WTC11 (cell line): Measurements from ENCODE around the gene MRFAP1. TPM values are rescaled to one million over a fixed set of nuclear protein-coding genes. Genes with fewer than 3 reads are reported as not detected.

Experiments used
- ATAC-seq: fragments of 200-7000 bp; cut with Tn5 transposase; 2 replicates; pipeline ENCODE4 v1.10.0; 2021; ENCODE audit warnings: mild to moderate bottlenecking, moderate library complexity
- CTCF ChIA-PET: fragments of 300-600 bp; sonication (Branson Sonifier 250); formaldehyde crosslinking; loops from one replicate; lab custom pipeline; 2021; ENCODE audit warnings: antibody characterized with exemption; lab: Charles Lee
- POLR2A ChIA-PET: fragments of 350-600 bp; sonication (Branson Sonifier 250); formaldehyde crosslinking; loops from one replicate; lab custom pipeline; 2021; ENCODE audit warnings: antibody characterized with exemption; lab: Charles Lee
- DNase-seq: peaks from one replicate; pipeline ENCODE4 v3.0.0; 2021; ENCODE audit warnings: low spot score
- H3K27ac Mint-ChIP-seq: 2 replicates; pipeline ENCODE4 v1.8.0; 2021; ENCODE audit warnings: mixed read lengths
- H3K27me3 Mint-ChIP-seq: 2 replicates; pipeline ENCODE4 v1.8.0; 2021; ENCODE audit warnings: low read depth, mild to moderate bottlenecking, moderate library complexity, mixed read lengths
- H3K36me3 Mint-ChIP-seq: 2 replicates; pipeline ENCODE4 v1.8.0; 2021; ENCODE audit warnings: mixed read lengths
- H3K4me1 Mint-ChIP-seq: 2 replicates; pipeline ENCODE4 v1.8.0; 2022; ENCODE audit warnings: mixed read lengths
- H3K4me3 Mint-ChIP-seq: 2 replicates; pipeline ENCODE4 v1.8.0; 2021; ENCODE audit warnings: mild to moderate bottlenecking, moderate library complexity, mixed read lengths
- H3K9me3 Mint-ChIP-seq: 2 replicates; pipeline ENCODE4 v1.8.0; 2021; ENCODE audit warnings: mixed read lengths
- ATF6 ChIP-seq: sonication (generic); formaldehyde crosslinking; IDR thresholded peaks from 2 replicates; pipeline ENCODE4 v1.8.1; 2023; ENCODE audit warnings: mild to moderate bottlenecking, missing genetic modification reagents
- E2F1 ChIP-seq: sonication (generic); formaldehyde crosslinking; IDR thresholded peaks from 2 replicates; pipeline ENCODE4 v1.8.0; 2022; ENCODE audit warnings: mild to moderate bottlenecking, missing genetic modification reagents
- E2F4 ChIP-seq: sonication (generic); formaldehyde crosslinking; IDR thresholded peaks from 2 replicates; pipeline ENCODE4 v1.8.1; 2022; ENCODE audit warnings: low read depth, mild to moderate bottlenecking, moderate library complexity, missing genetic modification reagents, borderline replicate concordance
- ESRRA ChIP-seq: sonication (generic); formaldehyde crosslinking; IDR thresholded peaks from 2 replicates; pipeline ENCODE4 v1.8.1; 2022; ENCODE audit warnings: mild to moderate bottlenecking, missing genetic modification reagents, borderline replicate concordance
- FOXP4 ChIP-seq: sonication (generic); formaldehyde crosslinking; IDR thresholded peaks from 2 replicates; pipeline ENCODE4 v1.8.0; 2022; ENCODE audit warnings: mild to moderate bottlenecking, missing genetic modification reagents
- HMGA2 ChIP-seq: fragments of 250-450 bp; sonication (Bioruptor Pico); IDR thresholded peaks from 2 replicates; pipeline ENCODE4 v1.4.0; 2021; ENCODE audit warnings: mild to moderate bottlenecking, moderate library complexity
- JAZF1 ChIP-seq: fragments of 250-450 bp; sonication (Bioruptor Pico); IDR thresholded peaks from 2 replicates; pipeline ENCODE4 v1.9.0; 2021; ENCODE audit warnings: moderate library complexity, mild to moderate bottlenecking, inconsistent platforms
- MAX ChIP-seq: sonication (generic); formaldehyde crosslinking; IDR thresholded peaks from 2 replicates; pipeline ENCODE4 v1.8.0; 2022; ENCODE audit warnings: mild to moderate bottlenecking, missing genetic modification reagents
- NFYB ChIP-seq: sonication (generic); formaldehyde crosslinking; conservative IDR thresholded peaks from 2 replicates; pipeline ENCODE4 v1.8.0; 2022; ENCODE audit warnings: low read depth, missing genetic modification reagents
- NR1H2 ChIP-seq: sonication (generic); formaldehyde crosslinking; IDR thresholded peaks from 2 replicates; pipeline ENCODE4 v1.9.0; 2021; ENCODE audit warnings: mild to moderate bottlenecking, moderate library complexity, missing genetic modification reagents
- PRRX2 ChIP-seq: fragments of 250-450 bp; sonication (Bioruptor Pico); IDR thresholded peaks from 2 replicates; pipeline ENCODE4 v1.8.0; 2021; ENCODE audit warnings: mild to moderate bottlenecking
- RELA ChIP-seq: sonication (generic); formaldehyde crosslinking; IDR thresholded peaks from 2 replicates; pipeline ENCODE4 v1.8.1; 2022; ENCODE audit warnings: missing genetic modification reagents, mild to moderate bottlenecking, borderline replicate concordance
- SMAD4 ChIP-seq: sonication (generic); formaldehyde crosslinking; IDR thresholded peaks from 2 replicates; pipeline ENCODE4 v1.8.0; 2022; ENCODE audit warnings: mild to moderate bottlenecking, missing genetic modification reagents
- TEAD4 ChIP-seq: sonication (generic); formaldehyde crosslinking; IDR thresholded peaks from 2 replicates; pipeline ENCODE4 v1.8.0; 2022; ENCODE audit warnings: mild to moderate bottlenecking, missing genetic modification reagents
- USF1 ChIP-seq: sonication (generic); formaldehyde crosslinking; IDR thresholded peaks from 2 replicates; pipeline ENCODE4 v1.8.0; 2022; ENCODE audit warnings: mild to moderate bottlenecking, missing genetic modification reagents
- USF2 ChIP-seq: sonication (generic); formaldehyde crosslinking; IDR thresholded peaks from 2 replicates; pipeline ENCODE4 v1.8.1; 2023; ENCODE audit warnings: mild to moderate bottlenecking, missing genetic modification reagents, moderate library complexity
- ZNF121 ChIP-seq: sonication (generic); formaldehyde crosslinking; IDR thresholded peaks from 2 replicates; pipeline ENCODE4 v1.8.0; 2023; ENCODE audit warnings: missing genetic modification reagents
- ZNF396 ChIP-seq: fragments of 250-450 bp; sonication (Bioruptor Pico); IDR thresholded peaks from 2 replicates; pipeline ENCODE4 v1.8.0; 2021; ENCODE audit warnings: mild to moderate bottlenecking, moderate library complexity, borderline replicate concordance
- ZNF512 ChIP-seq: sonication (generic); formaldehyde crosslinking; IDR thresholded peaks from 2 replicates; pipeline ENCODE4 v1.8.1; 2022; ENCODE audit warnings: missing genetic modification reagents, borderline replicate concordance
- total RNA-seq: library from RNA; stranded (reverse); gene quantifications from 3 replicates; pipeline ENCODE4 v1.2.3, GENCODE V29; 2021

The MRFAP1 gene
- total RNA-seq, 1 experiment from 2014 or later, result 319 TPM

- TF ChIP-seq FOXP4 (CRISPR knock-in tag), result no peak
- no peak for TF ChIP-seq RELA (CRISPR knock-in tag)
- TF ChIP-seq SMAD4 (CRISPR knock-in tag), result no peak
- TF ChIP-seq NFYB (CRISPR knock-in tag), result no peak
- no peak for TF ChIP-seq PRRX2 (CRISPR knock-in tag)
- TF ChIP-seq NR1H2, result no peak
- no peak for TF ChIP-seq ZNF121 (CRISPR knock-in tag)
Observed at GRCh38 chr4:6622744-6623143, 17.7 kb upstream of the MRFAP1 start (continued).

- TF ChIP-seq TEAD4 (no peak), MAX (CRISPR knock-in tag) (no peak), ESRRA (CRISPR knock-in tag) (no peak), JAZF1 (CRISPR knock-in tag) (no peak), ZNF512 (no peak), HMGA2 (CRISPR knock-in tag) (no peak)
- Mint-ChIP-seq H3K4me3 (no peak overlapping the region), H3K27ac (no peak overlapping the region), H3K9me3 (no peaks in the 10 kb centered on the region), H3K4me1 (peaks cover 10% of the 10 kb centered on the region; the same call in 1 of the 2 replicates), H3K36me3 (no peaks in the 10 kb centered on the region), H3K27me3 (no peaks in the 10 kb centered on the region)
- CTCF ChIA-PET, result interaction anchor here (1.0 to 2.1 kb wide), 2 partner anchors 9 to 39 kb away, joined by 5 read pairs; no protein-coding TSS in a partner anchor
- no peak for DNase-seq
- ATAC-seq, result no peak
- POLR2A ChIA-PET, result no interaction called here
Observed at GRCh38 chr4:6625256-6625655, 15.2 kb upstream of the MRFAP1 start.

- Mint-ChIP-seq H3K36me3 (no peaks in the 10 kb centered on the region), H3K9me3 (no peaks in the 10 kb centered on the region), H3K27me3 (no peaks in the 10 kb centered on the region), H3K27ac (no peak overlapping the region; the same call in 1 of the 2 replicates), H3K4me3 (no peak overlapping the region), H3K4me1 (peaks cover 10% of the 10 kb centered on the region; the same call in 1 of the 2 replicates)
- no peak for DNase-seq
- ATAC-seq, result no peak
- ChIA-PET POLR2A (no interaction called here), CTCF (interaction anchor here (0.7 to 2.1 kb wide), 4 partner anchors 9 to 294 kb away, joined by 4 to 5 read pairs (median 4); no protein-coding TSS in a partner anchor)
- TF ChIP-seq USF2 (no peak), USF1 (CRISPR knock-in tag) (no peak), E2F1 (CRISPR knock-in tag) (no peak), ATF6 (CRISPR knock-in tag) (no peak), ZNF396 (CRISPR knock-in tag) (no peak), TEAD4 (no peak), E2F4 (CRISPR knock-in tag) (no peak), ZNF121 (CRISPR knock-in tag) (no peak)
Observed at GRCh38 chr4:6626066-6626465, 14.4 kb upstream of the MRFAP1 start.
